K562 (cell line): ENCODE measurements around the gene RPS27. TPM values are rescaled to one million over a fixed set of nuclear protein-coding genes. Genes with fewer than 3 reads are reported as not detected.

Source experiments
- ATAC-seq: fragments of 200-7000 bp; cut with Tn5 transposase; 3 replicates; pipeline ENCODE4 v1.9.1; 2020; ENCODE audit warnings: moderate library complexity
- BruUV-seq: library from RNA; stranded (reverse); fragments of 400-500 nt; replicated peaks from 2 replicates; lab custom pipeline; 2021; lab: Mats Ljungman, UMichigan
- CTCF ChIA-PET: fragments of 300-600 bp; formaldehyde crosslinking; extraction: SDS; loops from one replicate; lab custom pipeline; 2021; ENCODE audit warnings: low intra/inter-chr PET ratio; lab: Yijun Ruan, JAX
- POLR2A ChIA-PET: fragments of 300-600, 350-650 bp; sonication (Branson Sonifier 250); formaldehyde crosslinking; extraction: SDS; loops from one replicate; lab custom pipeline; 2021; ENCODE audit warnings: antibody characterized with exemption, inconsistent platforms; lab: Yijun Ruan, JAX
- DNase-seq, 4 experiments: peaks; one replicate each; pipeline versions ENCODE4 v3.0.0 to v3.0.0-alpha.2; 2011 to 2018; ENCODE audit warnings: low spot score in 3 of 4, mixed read lengths in 3 of 4; ENCODE audit errors: extremely low read depth in 1 of 4
- FAIRE-seq: peaks from 2 replicates; lab custom pipeline; 2011; peaks lifted over from hg19 to GRCh38; lab: Jason Lieb, UNC
- H2AFZ ChIP-seq: 2 replicates; pipeline ENCODE4 v1.6.0; 2011; ENCODE audit warnings: low read depth, low read length, control low read depth, inconsistent platforms
- H3K27ac ChIP-seq: fragments of 200-600 bp; 3 replicates; pipeline ENCODE4 v1.8.0; 2011; ENCODE audit warnings: low read depth, mild to moderate bottlenecking, control low read depth, inconsistent platforms, low read length, moderate library complexity, mixed read lengths; ENCODE audit errors: extremely low read depth
- H3K27me3 ChIP-seq, 2 experiments: fragments of 300-600 bp in 1 of 2; 2 replicates in 1 of 2; 3 replicates in 1 of 2; pipeline versions ENCODE4 v1.6.0 to v1.8.0; 2011; ENCODE audit warnings: inconsistent platforms in 2 of 2, low read length in 2 of 2, mild to moderate bottlenecking in 1 of 2, mixed read lengths in 1 of 2, moderate library complexity in 1 of 2; ENCODE audit not compliant: control insufficient read depth in 2 of 2, insufficient read depth in 2 of 2
- H3K36me3 ChIP-seq: fragments of 300-600 bp; 3 replicates; pipeline ENCODE4 v1.8.0; 2011; ENCODE audit warnings: mild to moderate bottlenecking, low read length, inconsistent platforms; ENCODE audit not compliant: control insufficient read depth, insufficient read depth
- H3K4me1 ChIP-seq, 2 experiments: fragments of 200-600 bp in 1 of 2; replicated peaks in 1 of 2; 2 replicates in 1 of 2; 3 replicates in 1 of 2; pipeline versions ENCODE4 v1.5.1 to v1.8.0; 2011; ENCODE audit warnings: inconsistent platforms in 2 of 2, low read length in 2 of 2, mild to moderate bottlenecking in 1 of 2, mixed read lengths in 1 of 2, moderate library complexity in 1 of 2; ENCODE audit not compliant: control insufficient read depth in 2 of 2, insufficient read depth in 2 of 2
- H3K4me2 ChIP-seq: 2 replicates; pipeline ENCODE4 v1.6.1; 2011; ENCODE audit warnings: low read length, control low read depth, inconsistent platforms, mixed read lengths; ENCODE audit not compliant: insufficient read depth
- H3K4me3 ChIP-seq: fragments of 200-600 bp; sonication (generic), shearing (Covaris generic); 2 replicates; pipeline ENCODE4 v1.5.1; 2016; ENCODE audit warnings: control low read depth, inconsistent platforms
- H3K79me2 ChIP-seq: fragments of 200-600 bp; 3 replicates; pipeline ENCODE4 v1.8.0; 2011; ENCODE audit warnings: low read length, inconsistent platforms; ENCODE audit not compliant: control insufficient read depth, insufficient read depth
- H3K9ac ChIP-seq, 2 experiments: 2 replicates each; pipeline versions ENCODE4 v1.6.0 to v1.6.1; 2011; ENCODE audit warnings: low read depth in 2 of 2, low read length in 2 of 2, control low read depth in 1 of 2, inconsistent platforms in 1 of 2, mild to moderate bottlenecking in 1 of 2, mixed read lengths in 1 of 2; ENCODE audit not compliant: insufficient read depth in 1 of 2
- H3K9me1 ChIP-seq: one replicate; pipeline ENCODE4 v1.6.0; 2011; ENCODE audit warnings: inconsistent platforms, mild to moderate bottlenecking, low read length, moderate library complexity; ENCODE audit not compliant: control insufficient read depth, insufficient read depth
- H3K9me3 ChIP-seq: replicated peaks from 2 replicates; pipeline ENCODE4 v1.5.1; 2011; ENCODE audit warnings: low read depth, low read length, inconsistent platforms; ENCODE audit not compliant: control insufficient read depth, insufficient read depth
- H4K20me1 ChIP-seq: replicated peaks from 2 replicates; pipeline ENCODE4 v1.6.1; 2011; ENCODE audit warnings: low read length, inconsistent platforms, mixed read lengths; ENCODE audit not compliant: control insufficient read depth, insufficient read depth
- DPF2 ChIP-seq: fragments of 450-650 bp; IDR thresholded peaks from 2 replicates; pipeline ENCODE4 v1.6.1; 2016
- EP400 ChIP-seq: fragments of 450-650 bp; IDR thresholded peaks from 2 replicates; pipeline ENCODE4 v1.6.1; 2017; ENCODE audit warnings: antibody characterized with exemption, mild to moderate bottlenecking, moderate library complexity
- ERF ChIP-seq: fragments of 450-650 bp; formaldehyde crosslinking; IDR thresholded peaks from 2 replicates; pipeline ENCODE4 v1.4.0; 2020; ENCODE audit warnings: mild to moderate bottlenecking, mixed read lengths
- KDM4B ChIP-seq, 2 experiments: fragments of 450-650 bp in 1 of 2; sonication (generic) in 1 of 2; IDR thresholded peaks; 2 replicates each; pipeline ENCODE4 v1.6.1; 2016 to 2017; ENCODE audit warnings: borderline replicate concordance in 2 of 2, antibody characterized with exemption in 1 of 2, low read depth in 1 of 2, mild to moderate bottlenecking in 1 of 2
- MEIS2 ChIP-seq: fragments of 450-650 bp; IDR thresholded peaks from 2 replicates; pipeline ENCODE4 v1.6.1; 2014; ENCODE audit warnings: mild to moderate bottlenecking; ENCODE audit not compliant: partially characterized antibody
- NFIX ChIP-seq: fragments of 250-450 bp; sonication (Bioruptor Pico); IDR thresholded peaks from 2 replicates; pipeline ENCODE4 v1.4.0; 2020; ENCODE audit warnings: low read depth, mild to moderate bottlenecking, moderate library complexity
- NRF1 ChIP-seq, 2 experiments: fragments of 450-650 bp; IDR thresholded peaks in 1 of 2; conservative IDR thresholded peaks in 1 of 2; 2 replicates each; pipeline ENCODE4 v1.6.1; 2014; ENCODE audit warnings: mild to moderate bottlenecking in 2 of 2
- RB1 ChIP-seq: fragments of 450-650 bp; IDR thresholded peaks from 2 replicates; pipeline ENCODE4 v1.6.1; 2017; ENCODE audit warnings: low read depth, mild to moderate bottlenecking
- SAP30 ChIP-seq: fragments of 200-600 bp; sonication (generic); IDR thresholded peaks from 2 replicates; pipeline ENCODE4 v1.6.1; 2012; ENCODE audit warnings: borderline replicate concordance, low read depth, mild to moderate bottlenecking, moderate library complexity, low read length, control low read depth, inconsistent platforms; ENCODE audit not compliant: insufficient read depth, poor library complexity, severe bottlenecking
- SMAD1 ChIP-seq: fragments of 150-350 bp; IDR thresholded peaks from 2 replicates; pipeline ENCODE4 v1.6.1; 2014; ENCODE audit warnings: low read length, low read depth; ENCODE audit not compliant: partially characterized antibody
- TFAP4 ChIP-seq: sonication (generic); formaldehyde crosslinking; IDR thresholded peaks from 2 replicates; pipeline ENCODE4 v1.8.0; 2022; ENCODE audit warnings: missing genetic modification reagents, mild to moderate bottlenecking, moderate library complexity, borderline replicate concordance
- WHSC1 ChIP-seq: IDR thresholded peaks from one replicate; pipeline ENCODE4 v1.6.1; 2012; ENCODE audit warnings: low read length, control low read depth, inconsistent platforms
- ZBTB5 ChIP-seq: fragments of 450-650 bp; IDR thresholded peaks from 2 replicates; pipeline ENCODE4 v1.6.1; 2017; ENCODE audit warnings: antibody characterized with exemption
- ZFP30 ChIP-seq: fragments of 250-450 bp; sonication (Bioruptor Pico); IDR thresholded peaks from 2 replicates; pipeline ENCODE4 v1.8.0; 2022; ENCODE audit warnings: moderate library complexity, mild to moderate bottlenecking, inconsistent platforms, borderline replicate concordance
- ZNF57 ChIP-seq: fragments of 450-650 bp; formaldehyde crosslinking; IDR thresholded peaks from 2 replicates; pipeline ENCODE4 v1.4.0; 2020; ENCODE audit warnings: mild to moderate bottlenecking, moderate library complexity
- WGBS: fragments of 100-300 bp; shearing (Covaris generic); methylation state at CpG from one replicate; pipeline ENCODE4 v1.1.6; 2016; ENCODE audit warnings: low coverage, mixed read lengths; ENCODE audit not compliant: insufficient coverage; ENCODE audit errors: missing lambda C conversion rate; 5-methylcytosine and 5-hydroxymethylcytosine counted together
- in situ Hi-C: fragments of 300-500 bp; cut with MboI; formaldehyde crosslinking; loops from 4 replicates; pipeline ENCODE4 v1.15.0; 2018; ENCODE audit warnings: inconsistent platforms, mixed read lengths
- intact Hi-C: fragments of 100-400 bp; cut with micrococcal nuclease; formaldehyde crosslinking; loops from 2 replicates; pipeline ENCODE4 v1.14.2; 2022
- polyA plus RNA-seq, 8 experiments: library from polyadenylated mRNA; depleted of rRNA in 4 of 8; stranded (reverse) in 5 of 8; unstranded in 3 of 8; fragments of >200 nt; fragmentation: Nextera tagmentation in 2 of 8; fragmentation: Illumina TruSeq in 1 of 8; extraction: Ambion mirVana in 2 of 8; extraction: Trizol in 1 of 8; gene quantifications; 2 replicates each; pipeline versions ENCODE4 v1.2.1 to v1.2.3, GENCODE V29; 2011 to 2014; ENCODE audit warnings: inconsistent platforms in 1 of 8, missing spikeins in 1 of 8
- total RNA-seq, 7 experiments: library from RNA; depleted of rRNA in 6 of 7; stranded (reverse); fragments of >200 nt in 6 of 7; fragmentation: Illumina TruSeq in 2 of 7; extraction: Trizol in 2 of 7; gene quantifications; 2 replicates each; pipeline versions ENCODE4 v1.2.1 to v1.2.3, GENCODE V29; 2011 to 2021; ENCODE audit warnings: low replicate concordance in 1 of 7
- TF ChIP-seq, protein P1 (sequence below): sonication (generic); formaldehyde crosslinking; IDR thresholded peaks from 2 replicates; pipeline ENCODE4 v1.9.0; 2022; ENCODE audit warnings: mild to moderate bottlenecking, missing genetic modification reagents
- TF ChIP-seq, protein P2 (sequence below): fragments of 450-650 bp; formaldehyde crosslinking; conservative IDR thresholded peaks from 2 replicates; pipeline ENCODE4 v1.4.0; 2022; ENCODE audit warnings: mild to moderate bottlenecking, missing genetic modification characterization

Gene RPS27
- total and polyA plus RNA-seq, 9 of the 15 experiments (the other 6 are each of a cell fraction or from before 2014, with no cell fraction given): 2,091 to 9,377 (median 6,706) TPM

GRCh38 chr1:153963850-153964331, 26.7 kb upstream of the RPS27 start:
- Histone ChIP-seq H2AFZ (peak overlapping the region; percentile 87), H4K20me1 (no peaks in the 10 kb centered on the region), H3K9me3 (no peaks in the 10 kb centered on the region), H3K27me3 (no peaks in the 10 kb centered on the region), H3K9ac (peak overlapping the region; percentile 85 to 95), H3K4me2 (peak overlapping the region; percentile 89), H3K4me1 (peaks cover 20 to 36% of the 10 kb centered on the region in 2 experiments; a peak in 4 of 5 replicates), H3K79me2 (peaks cover 57% of the 10 kb centered on the region), H3K9me1 (no peaks in the 10 kb centered on the region), H3K27ac (peak overlapping the region; percentile 81), H3K36me3 (peaks cover 28% of the 10 kb centered on the region; the same call in 2 of the 3 replicates), H3K4me3 (peak overlapping the region; percentile 74)
- 1% methylated on average over 21 of the region's 22 CpGs for WGBS
- DNase-seq (peak in 2 of 4 experiments; percentile 39 to 71), FAIRE-seq (peak; percentile 74), ATAC-seq (peak; percentile 6; the same call in 1 of the 3 replicates)
- BruUV-seq: TSS peak; percentile 71
- POLR2A ChIA-PET: interaction anchor here (0.6 to 3.0 kb wide), 8 partner anchors 11 to 185 kb away, joined by 3 to 37 read pairs (median 6); partner anchors contain the start of genes DENND4B, GATAD2B, JTB and RPS27
- CTCF ChIA-PET: no interaction called here
- intact Hi-C loops: no loop called here
- in situ Hi-C loops: no loop called here
- no peak for TF ChIP-seq ZNF57 (CRISPR knock-in tag)
- no peak; the same call in 1 of the 2 replicates for TF ChIP-seq DPF2
- TF ChIP-seq SMAD1: peak; percentile 38
- TF ChIP-seq RB1: peak; percentile 22; the same call in 1 of the 2 replicates
- peak; percentile 56 for TF ChIP-seq SAP30
- TF ChIP-seq, protein P1, sequence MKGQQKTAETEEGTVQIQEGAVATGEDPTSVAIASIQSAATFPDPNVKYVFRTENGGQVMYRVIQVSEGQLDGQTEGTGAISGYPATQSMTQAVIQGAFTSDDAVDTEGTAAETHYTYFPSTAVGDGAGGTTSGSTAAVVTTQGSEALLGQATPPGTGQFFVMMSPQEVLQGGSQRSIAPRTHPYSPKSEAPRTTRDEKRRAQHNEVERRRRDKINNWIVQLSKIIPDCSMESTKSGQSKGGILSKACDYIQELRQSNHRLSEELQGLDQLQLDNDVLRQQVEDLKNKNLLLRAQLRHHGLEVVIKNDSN: no peak
- TF ChIP-seq, protein P2, sequence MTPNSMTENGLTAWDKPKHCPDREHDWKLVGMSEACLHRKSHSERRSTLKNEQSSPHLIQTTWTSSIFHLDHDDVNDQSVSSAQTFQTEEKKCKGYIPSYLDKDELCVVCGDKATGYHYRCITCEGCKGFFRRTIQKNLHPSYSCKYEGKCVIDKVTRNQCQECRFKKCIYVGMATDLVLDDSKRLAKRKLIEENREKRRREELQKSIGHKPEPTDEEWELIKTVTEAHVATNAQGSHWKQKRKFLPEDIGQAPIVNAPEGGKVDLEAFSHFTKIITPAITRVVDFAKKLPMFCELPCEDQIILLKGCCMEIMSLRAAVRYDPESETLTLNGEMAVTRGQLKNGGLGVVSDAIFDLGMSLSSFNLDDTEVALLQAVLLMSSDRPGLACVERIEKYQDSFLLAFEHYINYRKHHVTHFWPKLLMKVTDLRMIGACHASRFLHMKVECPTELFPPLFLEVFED (CRISPR knock-in tag): no peak
- 0 out of 2 replicates have a peak, but pooled peaks have one; percentile 24 for TF ChIP-seq EP400
- TF ChIP-seq TFAP4: peak; percentile 21; the same call in 1 of the 2 replicates
- TF ChIP-seq NFIX (CRISPR knock-in tag): peak; percentile 56; the same call in 1 of the 2 replicates
- no peak for TF ChIP-seq ZFP30
- TF ChIP-seq KDM4B (IDR thresholded peaks at IDR 0.05; ENCODE audit: borderline replicate concordance in 2 of 2, low read depth in 1 of 2): no peak
- TF ChIP-seq MEIS2: peak; percentile 44
- TF ChIP-seq NRF1 (conservative IDR thresholded peaks at IDR 0.05 in 1 of 2, IDR thresholded peaks at IDR 0.05 in 1 of 2): peak; percentile 18 to 32; a peak in 1 of 4 replicates
- 0 out of 2 replicates have a peak, but pooled peaks have one; percentile 15 for TF ChIP-seq ERF (CRISPR knock-in tag)
- TF ChIP-seq WHSC1: no peak
- no peak for TF ChIP-seq ZBTB5
